ENCODE results near the gene CDC26. TPM values are rescaled to one million over a fixed set of nuclear protein-coding genes. Genes with fewer than 3 reads are reported as not detected.
"Not testable (repeated sequence)": the region's sequence is repeated elsewhere in the genome, so short reads cannot be mapped to it uniquely, and the experiment has no call there.

The CDC26 gene
- total RNA-seq, 1 donor from 2014 or later: 28.2 TPM

- Mint-ChIP-seq H3K27me3 (ENCODE audit: unreplicated experiment) (peaks cover 36% of the 10 kb centered on the region), H3K4me3 (ENCODE audit: unreplicated experiment) (no peak overlapping the region), H3K27ac (ENCODE audit: unreplicated experiment) (no peak overlapping the region), H3K9me3 (ENCODE audit: unreplicated experiment) (no peaks in the 10 kb centered on the region), H3K4me1 (ENCODE audit: unreplicated experiment) (no peaks in the 10 kb centered on the region), H3K36me3 (ENCODE audit: unreplicated experiment) (no peaks in the 10 kb centered on the region)
- DNase-seq (ENCODE audit: extremely low spot score, unreplicated experiment): no peak
- TF ChIP-seq, protein P1, sequence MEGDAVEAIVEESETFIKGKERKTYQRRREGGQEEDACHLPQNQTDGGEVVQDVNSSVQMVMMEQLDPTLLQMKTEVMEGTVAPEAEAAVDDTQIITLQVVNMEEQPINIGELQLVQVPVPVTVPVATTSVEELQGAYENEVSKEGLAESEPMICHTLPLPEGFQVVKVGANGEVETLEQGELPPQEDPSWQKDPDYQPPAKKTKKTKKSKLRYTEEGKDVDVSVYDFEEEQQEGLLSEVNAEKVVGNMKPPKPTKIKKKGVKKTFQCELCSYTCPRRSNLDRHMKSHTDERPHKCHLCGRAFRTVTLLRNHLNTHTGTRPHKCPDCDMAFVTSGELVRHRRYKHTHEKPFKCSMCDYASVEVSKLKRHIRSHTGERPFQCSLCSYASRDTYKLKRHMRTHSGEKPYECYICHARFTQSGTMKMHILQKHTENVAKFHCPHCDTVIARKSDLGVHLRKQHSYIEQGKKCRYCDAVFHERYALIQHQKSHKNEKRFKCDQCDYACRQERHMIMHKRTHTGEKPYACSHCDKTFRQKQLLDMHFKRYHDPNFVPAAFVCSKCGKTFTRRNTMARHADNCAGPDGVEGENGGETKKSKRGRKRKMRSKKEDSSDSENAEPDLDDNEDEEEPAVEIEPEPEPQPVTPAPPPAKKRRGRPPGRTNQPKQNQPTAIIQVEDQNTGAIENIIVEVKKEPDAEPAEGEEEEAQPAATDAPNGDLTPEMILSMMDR (IDR thresholded peaks at IDR 0.05): no peak
These were observed 24.5 kb upstream of the CDC26 start for GRCh38 chr9:113299800-113300292.

GRCh38 chr9:113298924-113299770 lies 23.8 kb upstream of the CDC26 start:
- TF ChIP-seq, protein P1 (IDR thresholded peaks at IDR 0.05): no peak
- H3K9me3 Mint-ChIP-seq (ENCODE audit: unreplicated experiment): no peaks in the 10 kb centered on the region
- H3K27me3 Mint-ChIP-seq (ENCODE audit: unreplicated experiment): peaks cover 33% of the 10 kb centered on the region
- DNase-seq (ENCODE audit: extremely low spot score, unreplicated experiment): no peak
- H3K36me3 Mint-ChIP-seq (ENCODE audit: unreplicated experiment): no peaks in the 10 kb centered on the region
- H3K4me1 Mint-ChIP-seq (ENCODE audit: unreplicated experiment): no peaks in the 10 kb centered on the region
- no peak overlapping the region for H3K4me3 Mint-ChIP-seq (ENCODE audit: unreplicated experiment)
- no peak overlapping the region for H3K27ac Mint-ChIP-seq (ENCODE audit: unreplicated experiment)

DNA sequence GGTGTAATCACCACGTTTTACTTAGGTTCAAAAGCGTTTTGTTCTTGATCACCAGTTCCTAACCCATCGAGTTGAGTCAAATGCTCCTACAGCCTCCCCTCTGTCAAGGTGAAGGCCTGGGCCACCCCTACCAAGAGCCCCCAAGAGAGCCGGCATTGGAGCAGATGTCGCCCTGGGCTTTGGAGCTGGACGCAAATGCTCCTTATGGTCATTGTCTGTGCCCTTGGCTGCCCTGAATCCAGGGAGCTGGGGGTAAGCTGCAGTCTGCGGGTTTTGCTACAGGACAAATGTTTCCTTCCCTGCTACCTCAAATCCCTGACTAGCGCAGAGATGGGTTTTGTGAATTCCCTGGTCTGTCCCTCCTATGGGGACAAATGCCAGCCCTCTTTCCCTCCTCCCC lies 22.9 kb upstream of the CDC26 start:
- H3K27ac Mint-ChIP-seq (ENCODE audit: unreplicated experiment): no peak overlapping the region
- TF ChIP-seq, protein P1 (IDR thresholded peaks at IDR 0.05): no peak
- H3K36me3 Mint-ChIP-seq (ENCODE audit: unreplicated experiment): peaks cover 2% of the 10 kb centered on the region
- peaks cover 32% of the 10 kb centered on the region for H3K27me3 Mint-ChIP-seq (ENCODE audit: unreplicated experiment)
- DNase-seq (ENCODE audit: extremely low spot score, unreplicated experiment): no peak
- no peaks in the 10 kb centered on the region for H3K9me3 Mint-ChIP-seq (ENCODE audit: unreplicated experiment)
- no peak overlapping the region for H3K4me3 Mint-ChIP-seq (ENCODE audit: unreplicated experiment)
- no peaks in the 10 kb centered on the region for H3K4me1 Mint-ChIP-seq (ENCODE audit: unreplicated experiment)

GRCh38 chr9:113296796-113297558 lies 21.6 kb upstream of the CDC26 start:
- Mint-ChIP-seq H3K4me1 (ENCODE audit: unreplicated experiment) (no peaks in the 10 kb centered on the region), H3K36me3 (ENCODE audit: unreplicated experiment) (peaks cover 11% of the 10 kb centered on the region), H3K9me3 (ENCODE audit: unreplicated experiment) (no peaks in the 10 kb centered on the region), H3K27me3 (ENCODE audit: unreplicated experiment) (peaks cover 21% of the 10 kb centered on the region), H3K4me3 (ENCODE audit: unreplicated experiment) (no peak overlapping the region), H3K27ac (ENCODE audit: unreplicated experiment) (no peak overlapping the region)
- DNase-seq (ENCODE audit: extremely low spot score, unreplicated experiment): no peak
- TF ChIP-seq, protein P1 (IDR thresholded peaks at IDR 0.05): no peak

- H3K27ac Mint-ChIP-seq (ENCODE audit: unreplicated experiment); H3K9me3 Mint-ChIP-seq (ENCODE audit: unreplicated experiment); H3K4me1 Mint-ChIP-seq (ENCODE audit: unreplicated experiment); DNase-seq (ENCODE audit: extremely low spot score, unreplicated experiment); H3K4me3 Mint-ChIP-seq (ENCODE audit: unreplicated experiment): not testable (repeated sequence)
- H3K36me3 Mint-ChIP-seq (ENCODE audit: unreplicated experiment): peaks cover 16% of the 10 kb centered on the region
- H3K27me3 Mint-ChIP-seq (ENCODE audit: unreplicated experiment): peaks cover 17% of the 10 kb centered on the region
These were observed 20.9 kb upstream of the CDC26 start for GRCh38 chr9:113296247-113296646.

Data from osteocyte (in vitro differentiated cells).